GM11168 (cell line): ENCODE data around the gene NSUN6.
"Not testable (repeated sequence)": the region's sequence is repeated elsewhere in the genome, so short reads cannot be mapped to it uniquely, and the experiment has no call there.

Experiments
- in situ Hi-C: fragments of 300-500 bp; cut with MboI; formaldehyde crosslinking; loops from one replicate; pipeline ENCODE4 v1.12.0; 2022; ENCODE audit warnings: low sequenced_read_pairs; ENCODE audit not compliant: unreplicated experiment

The NSUN6 gene

DNA sequence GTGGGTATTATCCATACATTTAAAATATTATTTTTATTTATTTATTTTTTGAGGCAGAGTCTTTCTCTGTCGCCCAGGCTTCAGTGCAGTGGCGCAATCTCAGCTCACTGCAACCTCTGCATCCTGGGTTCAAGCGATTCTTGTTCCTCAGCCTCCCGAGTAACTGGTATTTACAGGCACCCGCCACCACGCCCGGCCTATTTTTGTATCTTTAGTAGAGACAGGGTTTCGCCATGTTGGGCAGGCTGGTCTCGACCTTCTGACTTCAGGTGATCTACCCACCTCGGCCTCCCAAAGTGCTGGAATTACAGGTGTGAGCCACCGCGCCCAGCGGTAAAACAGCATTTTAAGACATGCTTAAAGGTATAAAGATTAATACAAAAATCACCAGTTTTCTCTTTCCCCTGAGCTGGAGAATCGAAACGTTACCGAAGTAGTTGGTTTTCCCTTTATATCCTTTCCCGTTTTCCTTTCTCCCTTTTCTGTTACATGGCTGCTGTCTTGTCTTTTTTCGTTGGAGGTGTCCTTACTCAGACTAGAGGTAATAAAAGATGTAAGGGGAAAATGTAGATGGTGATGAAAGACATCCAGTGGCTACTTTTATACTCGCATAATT lies 9.5 kb upstream of the NSUN6 start:
- in situ Hi-C loops, result no loop called here

GRCh38 chr10:18659819-18660535 lies 8.6 kb upstream of the NSUN6 start:
- in situ Hi-C loops, result no loop called here

GRCh38 chr10:18659125-18659818 lies 7.9 kb upstream of the NSUN6 start, which contains the start of gene ARL5B:
Gene ARL5B (plus strand): TSS chr10:18659431. CDS start chr10:18659638, 207 bp downstream.
- in situ Hi-C loops, result no loop called here

DNA sequence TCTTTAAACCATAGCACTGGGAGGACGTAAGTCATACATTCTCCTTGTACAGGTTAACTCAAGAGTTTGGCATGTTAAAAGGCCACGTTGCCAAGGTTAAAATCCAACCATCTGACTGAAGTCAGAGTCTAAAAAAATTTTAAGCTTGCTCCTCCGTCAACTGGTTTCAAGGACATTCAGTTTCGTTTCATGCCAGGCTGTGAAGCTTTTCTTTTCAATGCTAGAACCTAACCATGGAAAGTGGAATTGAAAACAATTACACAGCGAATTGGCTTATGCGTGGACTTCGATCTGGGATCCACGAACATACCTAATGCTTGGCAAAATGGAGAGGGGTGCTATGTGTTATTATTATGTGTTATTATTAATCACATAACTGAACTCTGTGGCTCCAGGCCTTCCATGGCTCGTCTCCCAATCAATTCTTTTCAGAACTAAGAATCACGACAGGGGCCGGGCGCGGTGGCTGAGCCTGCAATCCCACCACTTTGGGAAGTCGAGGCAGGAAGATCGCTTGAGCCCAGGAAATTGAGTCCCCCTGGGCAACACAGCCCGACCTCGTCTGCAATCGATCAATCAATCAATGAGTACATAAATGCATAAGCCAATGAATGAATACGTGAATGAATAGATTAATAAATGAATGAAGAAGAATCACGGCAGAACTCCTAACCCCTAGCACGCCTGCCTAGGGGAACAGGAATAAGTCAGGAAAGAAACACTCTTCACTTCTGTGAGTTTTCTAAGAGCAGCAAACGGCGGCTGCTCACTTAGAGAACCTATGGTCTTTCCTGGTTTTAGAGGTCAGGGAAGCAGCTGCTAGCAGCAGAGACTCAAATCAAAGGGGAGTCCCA lies 7.1 kb upstream of the NSUN6 start:
- in situ Hi-C loops, result no loop called here

- in situ Hi-C loops, result no loop called here
These were observed 5.3 kb upstream of the NSUN6 start for GRCh38 chr10:18656724-18657123.

- in situ Hi-C loops, result no loop called here
These were observed 1.7 kb upstream of the NSUN6 start for GRCh38 chr10:18653112-18653511.

- in situ Hi-C loops, result no loop called here
These were observed 886 bp downstream of the NSUN6 start for GRCh38 chr10:18650404-18650997.

- in situ Hi-C loops, result no loop called here
These were observed 1.9 kb downstream of the NSUN6 start for GRCh38 chr10:18649364-18649959.

- in situ Hi-C loops, result no loop called here
These were observed 3.4 kb downstream of the NSUN6 start for GRCh38 chr10:18647945-18648344.

DNA sequence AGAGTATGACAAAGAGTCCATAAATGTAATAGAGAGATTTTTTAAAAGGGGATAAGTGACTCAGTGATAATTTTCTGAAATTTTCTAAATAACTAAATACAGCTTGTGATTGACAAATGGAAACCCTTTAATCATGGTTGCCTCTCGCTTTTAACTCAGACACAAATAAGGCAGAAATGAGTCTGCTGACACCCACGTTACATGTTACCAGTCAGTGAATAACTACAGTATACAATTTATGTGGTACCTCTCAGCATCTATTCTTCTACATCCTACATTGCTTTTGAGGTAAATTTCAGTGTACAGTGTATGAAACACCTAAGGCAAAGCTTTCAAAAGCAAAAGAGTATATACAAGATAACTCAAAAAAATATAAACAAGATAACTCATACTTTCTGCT lies 4.2 kb downstream of the NSUN6 start:
- in situ Hi-C loops, result no loop called here

GRCh38 chr10:18639719-18640118 lies 11.7 kb downstream of the NSUN6 start:
- in situ Hi-C loops, result not testable (repeated sequence)

DNA sequence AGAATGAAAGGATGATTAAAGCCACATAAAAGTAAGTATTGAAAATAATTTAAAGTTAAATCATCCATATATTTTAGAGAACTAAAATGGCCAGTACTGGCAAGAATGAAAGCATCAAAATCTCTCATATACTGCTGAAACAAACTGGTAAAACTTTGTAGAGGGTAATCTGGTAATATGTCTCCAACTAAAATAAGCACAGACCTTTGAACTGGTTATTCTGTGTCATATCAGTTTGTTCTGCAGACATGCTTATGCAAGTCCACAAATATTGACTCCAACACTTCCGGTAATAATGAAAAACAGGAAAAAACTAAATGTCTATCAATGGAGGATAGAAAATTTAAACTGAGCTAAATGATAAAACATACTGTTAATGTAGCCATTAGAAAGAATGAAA lies 14.0 kb downstream of the NSUN6 start:
- in situ Hi-C loops, result not testable (repeated sequence)

- in situ Hi-C loops, result no loop called here
These were observed 15.4 kb downstream of the NSUN6 start for GRCh38 chr10:18635995-18636394.

DNA sequence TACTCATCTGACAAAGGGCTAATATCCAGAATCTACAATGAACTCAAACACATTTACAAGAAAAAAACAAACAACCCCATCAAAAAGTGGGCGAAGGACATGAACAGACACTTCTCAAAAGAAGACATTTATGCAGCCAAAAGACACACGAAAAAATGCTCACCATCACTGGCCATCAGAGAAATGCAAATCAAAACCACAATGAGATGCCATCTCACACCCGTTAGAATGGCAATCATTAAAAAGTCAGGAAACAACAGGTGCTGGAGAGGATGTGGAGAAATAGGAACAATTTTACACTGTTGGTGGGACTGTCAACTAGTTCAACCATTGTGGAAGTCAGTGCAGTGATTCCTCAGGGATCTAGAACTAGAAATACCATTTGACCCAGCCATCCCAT lies 18.9 kb downstream of the NSUN6 start:
- in situ Hi-C loops, result not testable (repeated sequence)

GRCh38 chr10:18627452-18628018 lies 23.9 kb downstream of the NSUN6 start:
- in situ Hi-C loops, result not testable (repeated sequence)

- in situ Hi-C loops, result no loop called here
These were observed 25.5 kb downstream of the NSUN6 start for GRCh38 chr10:18625886-18626285.

DNA sequence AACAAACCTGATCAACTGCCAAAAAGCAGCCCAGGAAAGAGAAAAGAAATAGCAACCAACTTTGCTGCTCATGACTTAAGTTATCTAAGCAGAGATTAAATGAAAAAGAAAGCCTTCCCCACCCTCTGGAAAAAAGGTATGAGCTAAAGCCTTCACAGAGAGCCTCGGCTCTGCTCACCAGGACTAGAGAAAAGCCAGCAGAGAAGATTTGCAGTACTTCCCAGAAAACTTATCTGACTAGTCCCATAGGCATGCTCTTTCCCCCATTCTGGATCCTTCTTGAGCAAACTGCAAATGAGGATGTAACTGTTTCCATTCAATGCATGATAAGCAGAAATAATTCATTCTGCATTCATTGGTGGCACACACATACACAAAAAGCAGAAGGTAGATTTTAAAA lies 27.7 kb downstream of the NSUN6 start:
- in situ Hi-C loops, result not testable (repeated sequence)

DNA sequence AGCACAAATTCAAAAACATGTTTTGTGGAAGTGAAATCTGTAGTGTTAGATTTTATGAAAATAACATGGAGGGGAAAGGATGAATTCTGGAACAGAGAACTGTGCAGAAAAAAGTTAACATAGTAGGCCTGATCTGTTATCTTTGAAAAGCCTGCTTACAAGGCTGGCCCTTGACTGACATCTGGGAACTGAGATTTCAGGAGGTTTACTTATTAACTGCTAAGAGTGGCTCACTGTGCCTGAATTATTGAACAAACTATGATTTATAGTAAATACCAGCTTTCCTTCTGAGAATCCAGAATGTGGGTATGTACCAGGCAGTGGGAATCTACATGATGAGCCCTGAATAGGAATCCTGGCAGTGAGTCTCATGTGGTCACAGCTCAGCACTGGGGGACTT lies 30.5 kb downstream of the NSUN6 start:
- in situ Hi-C loops, result no loop called here

DNA sequence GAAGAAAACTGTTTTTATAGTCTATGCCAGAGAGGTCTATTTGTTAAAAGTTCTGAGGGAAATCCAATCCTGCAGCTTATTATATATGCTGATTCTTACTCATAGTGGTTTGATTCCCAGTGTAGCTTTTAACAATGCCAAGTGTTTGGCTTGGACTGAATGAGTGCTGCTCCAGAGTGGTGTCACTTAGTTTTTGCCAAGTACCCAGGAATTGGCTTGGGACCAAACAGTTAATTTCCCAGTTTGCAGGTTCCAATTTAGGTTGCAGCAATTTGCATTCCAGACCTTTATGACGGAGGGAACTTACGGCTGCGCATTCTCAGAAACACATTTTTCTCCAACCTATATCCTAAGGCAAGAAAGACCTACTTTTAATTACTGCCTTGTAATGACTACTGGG lies 32.4 kb downstream of the NSUN6 start:
- in situ Hi-C loops, result no loop called here
